DMS79 treated with DMSO at 0.1 percent for 48 hours (cell line): ENCODE results near the gene ERVH48-1.
"Not testable (repeated sequence)": the region's sequence is repeated elsewhere in the genome, so short reads cannot be mapped to it uniquely, and the experiment has no call there.

ENCODE experiments used
- DNase-seq: peaks from one replicate; lab custom pipeline; 2025; lab: John Stamatoyannopoulos, UW

The ERVH48-1 gene

GRCh38 chr21:42939582-42940413 lies 14.4 kb upstream of the ERVH48-1 start:
- no peak for DNase-seq

GRCh38 chr21:42938606-42938995 lies 13.2 kb upstream of the ERVH48-1 start:
- not testable (repeated sequence) for DNase-seq

- DNase-seq, result no peak
Observed at GRCh38 chr21:42937960-42938605, 12.7 kb upstream of the ERVH48-1 start.

- DNase-seq, result not testable (repeated sequence)
Observed at GRCh38 chr21:42937034-42937940, 11.9 kb upstream of the ERVH48-1 start.

GRCh38 chr21:42936360-42936759 lies 10.9 kb upstream of the ERVH48-1 start:
- not testable (repeated sequence) for DNase-seq

GRCh38 chr21:42933973-42934372 lies 8.5 kb upstream of the ERVH48-1 start:
- DNase-seq, result not testable (repeated sequence)

GRCh38 chr21:42933137-42933970 lies 7.9 kb upstream of the ERVH48-1 start:
- DNase-seq, result not testable (repeated sequence)

- DNase-seq, result not testable (repeated sequence)
Observed at GRCh38 chr21:42932378-42933136, 7.1 kb upstream of the ERVH48-1 start.

- no peak for DNase-seq
Observed at GRCh38 chr21:42931560-42932235, 6.3 kb upstream of the ERVH48-1 start.

- DNase-seq, result no peak
Observed at GRCh38 chr21:42929969-42930368, 4.5 kb upstream of the ERVH48-1 start.

- DNase-seq, result not testable (repeated sequence)
Observed at GRCh38 chr21:42927474-42928200, 2.2 kb upstream of the ERVH48-1 start.

GRCh38 chr21:42924433-42924751 lies 1.0 kb downstream of the ERVH48-1 start:
- DNase-seq, result no peak

GRCh38 chr21:42923553-42924432 lies 1.6 kb downstream of the ERVH48-1 start:
- peak; percentile 97 for DNase-seq

GRCh38 chr21:42922918-42923317 lies 2.5 kb downstream of the ERVH48-1 start:
- no peak for DNase-seq

- DNase-seq, result no peak
Observed at GRCh38 chr21:42921927-42922326, 3.5 kb downstream of the ERVH48-1 start.

- DNase-seq, result peak; percentile 29
Observed at GRCh38 chr21:42918291-42918690, 7.1 kb downstream of the ERVH48-1 start.

- DNase-seq, result no peak
Observed at GRCh38 chr21:42913476-42913875, 12.0 kb downstream of the ERVH48-1 start.

- not testable (repeated sequence) for DNase-seq
Observed at GRCh38 chr21:42911920-42912319, 13.5 kb downstream of the ERVH48-1 start.
